ENCODE measurements around the gene GLRX2.

The GLRX2 gene

DNA sequence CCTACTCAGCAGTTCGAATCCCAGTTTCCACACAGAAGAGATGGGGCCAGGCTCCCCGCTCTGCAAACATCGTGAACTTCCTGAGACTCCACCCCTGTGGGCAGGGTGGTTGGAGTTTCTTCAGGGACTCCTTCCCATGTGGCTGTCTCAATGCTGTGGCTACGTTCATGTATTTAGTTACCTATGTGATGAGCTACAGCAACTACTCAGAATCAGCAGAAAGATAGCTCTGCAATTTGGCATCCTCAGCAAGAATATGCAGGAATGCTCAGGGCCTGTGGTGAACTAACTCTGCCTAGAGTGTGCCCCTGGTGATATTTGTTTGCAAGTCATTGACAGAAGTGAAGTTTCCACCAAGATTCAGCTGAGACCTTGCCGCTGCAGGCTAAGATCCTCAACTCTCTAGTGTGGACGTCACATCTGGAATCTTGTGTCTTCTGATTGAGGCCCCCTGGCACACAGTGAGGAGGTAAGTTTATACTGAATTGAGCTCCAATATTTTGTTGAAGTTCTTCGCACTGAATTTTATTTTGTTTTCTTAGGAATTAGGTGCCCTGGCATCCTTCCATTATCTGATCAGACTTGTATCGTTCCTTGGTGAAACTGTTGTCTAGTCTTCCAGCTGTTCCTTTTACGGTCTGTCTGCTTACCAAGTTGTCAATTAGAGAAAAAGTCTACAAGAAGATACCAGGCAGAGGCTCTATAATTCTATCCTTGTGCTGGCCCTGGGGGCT, 8.2 kb upstream of the GLRX2 start:
- DNase-seq (ENCODE audit: low read depth in 2 of 2), result no peak

DNA sequence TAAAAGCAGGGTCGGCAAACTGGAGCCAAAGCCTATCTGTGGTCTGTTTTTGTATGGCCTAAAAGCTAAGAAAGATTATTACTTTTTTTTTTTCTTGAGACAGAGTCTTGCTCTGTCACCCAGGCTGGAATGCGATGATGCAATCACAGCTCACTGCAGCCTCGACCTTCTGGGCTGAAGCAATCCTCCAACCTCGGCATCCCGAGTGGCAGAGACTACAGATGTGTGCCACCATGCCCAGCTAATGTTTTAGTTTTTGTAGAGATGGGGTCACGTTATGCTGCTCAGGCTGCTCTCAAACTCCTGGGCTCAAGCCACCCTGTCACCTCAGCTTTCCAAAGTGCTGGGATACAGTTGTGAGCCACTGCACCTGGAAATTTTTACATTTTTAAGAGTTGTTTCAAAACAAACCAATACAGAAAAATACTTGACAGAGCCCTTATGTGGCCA, 6.5 kb upstream of the GLRX2 start:
- no peak for DNase-seq (ENCODE audit: low read depth in 2 of 2)

DNA sequence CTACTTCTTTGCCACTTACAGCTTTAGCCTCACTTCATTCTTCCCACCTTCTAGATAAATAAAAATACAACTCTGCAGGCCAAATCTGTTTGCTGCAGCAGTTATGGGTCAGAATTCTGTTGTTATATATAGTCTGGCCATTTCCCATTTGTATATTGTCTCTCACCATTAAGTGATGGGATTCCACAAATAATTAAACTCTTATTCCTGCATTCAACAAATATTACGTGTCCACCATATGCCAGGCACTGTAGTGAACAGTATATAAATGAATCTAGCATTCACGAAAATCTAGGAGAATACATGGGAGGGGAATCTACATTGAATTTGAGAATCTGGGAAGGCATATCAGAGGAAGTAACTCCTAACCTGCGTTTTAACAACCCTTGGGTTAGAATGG, 5.7 kb upstream of the GLRX2 start:
- no peak for DNase-seq (ENCODE audit: low read depth in 2 of 2)

DNA sequence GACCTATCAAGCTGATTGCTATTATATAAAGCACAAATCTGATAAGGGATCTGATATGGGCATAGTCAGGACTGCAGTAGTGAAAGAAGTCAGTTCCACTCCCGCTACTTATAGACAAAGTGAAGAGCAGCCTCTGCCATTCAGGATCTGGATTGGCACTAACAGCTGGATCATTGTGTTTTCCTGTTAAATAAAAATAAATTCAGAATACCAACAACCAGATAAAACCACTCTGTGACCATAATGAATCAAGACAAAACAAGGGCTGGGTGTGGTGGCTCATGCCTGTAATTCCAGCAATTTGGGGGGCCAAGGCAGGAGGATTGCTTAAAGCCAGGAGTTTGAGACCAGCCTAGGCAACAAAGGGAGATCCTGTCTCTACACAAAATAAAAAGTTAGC, 5.0 kb upstream of the GLRX2 start:
- no peak for DNase-seq (ENCODE audit: low read depth in 2 of 2)

DNA sequence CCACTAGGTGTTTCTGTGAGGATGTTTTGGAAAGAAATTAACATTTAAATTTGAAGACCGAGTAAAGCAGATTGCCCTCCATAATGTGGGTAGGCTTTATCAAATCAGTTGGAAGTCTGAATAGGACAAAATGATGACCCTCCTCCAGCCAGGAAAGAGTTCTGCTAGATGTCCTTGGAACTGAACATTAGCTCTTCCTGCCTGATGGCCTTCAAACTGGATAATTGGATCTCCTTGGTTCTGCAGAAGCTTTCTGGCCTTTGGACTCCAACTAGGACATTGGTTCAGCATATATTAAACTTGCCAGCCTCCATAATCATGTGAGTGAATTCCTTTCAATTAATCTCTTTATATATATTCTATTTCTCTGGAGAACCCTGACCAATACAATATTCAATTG, 4.4 kb upstream of the GLRX2 start:
- no peak for DNase-seq (ENCODE audit: low read depth in 2 of 2)

DNA sequence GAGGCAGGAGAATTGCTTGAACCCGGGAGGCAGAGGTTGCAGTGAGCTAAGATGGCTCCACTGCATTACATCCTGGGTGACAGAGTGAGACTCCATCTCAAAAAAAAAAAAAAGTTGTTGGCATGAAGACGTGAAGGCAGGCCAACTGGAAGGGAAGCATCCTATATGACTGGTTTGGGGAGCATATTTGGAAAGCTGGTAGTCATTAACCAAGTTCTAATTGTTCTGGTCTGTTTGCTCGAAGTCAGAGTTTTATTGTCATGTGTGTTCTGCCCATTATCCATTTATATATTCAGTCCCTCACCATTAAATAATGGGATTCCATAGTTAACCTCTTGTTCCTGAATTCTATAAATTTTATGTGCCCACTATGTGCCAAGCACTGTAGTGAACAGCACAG, 3.3 kb upstream of the GLRX2 start:
- DNase-seq (ENCODE audit: low read depth in 2 of 2), result no peak

DNA sequence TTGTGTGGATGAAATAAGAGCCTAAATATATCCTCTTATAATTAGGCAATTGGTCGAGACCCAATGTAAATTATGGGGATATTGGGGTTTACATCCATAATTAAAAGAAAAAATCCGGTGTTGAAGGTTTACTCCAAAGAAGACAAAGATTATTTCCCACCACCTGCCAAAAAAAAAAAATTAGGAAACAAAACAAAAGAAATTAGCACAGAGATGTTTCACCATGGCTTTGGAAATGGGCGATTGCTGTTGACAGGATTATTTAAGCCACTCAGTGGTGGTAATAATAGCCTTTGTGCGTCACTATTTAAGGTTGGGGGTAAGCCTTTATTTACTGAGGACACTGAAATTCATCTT, 585 bp upstream of the GLRX2 start:
- no peak for DNase-seq (ENCODE audit: low read depth in 2 of 2)

DNA sequence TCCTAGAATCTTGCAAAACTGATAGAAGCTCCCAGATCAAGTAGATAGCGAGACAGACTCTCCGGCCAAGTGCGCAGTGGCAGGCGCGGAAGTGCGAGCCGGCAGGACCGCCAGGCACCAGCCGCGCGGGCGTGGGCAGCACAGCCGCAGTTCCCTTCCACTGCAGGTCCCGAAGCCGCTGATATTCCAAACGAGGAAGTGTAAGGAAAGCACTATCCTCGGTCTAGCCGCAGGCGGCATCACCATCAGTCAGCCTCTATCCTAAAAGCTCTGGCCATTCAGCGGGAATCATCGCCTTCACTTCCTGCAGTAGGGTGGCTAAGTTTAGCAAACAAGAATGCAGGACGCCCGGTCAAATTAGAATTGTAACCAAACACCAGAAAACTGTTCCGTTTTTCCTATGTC, 710 bp downstream of the GLRX2 start:
- DNase-seq (ENCODE audit: low read depth in 2 of 2), result no peak

DNA sequence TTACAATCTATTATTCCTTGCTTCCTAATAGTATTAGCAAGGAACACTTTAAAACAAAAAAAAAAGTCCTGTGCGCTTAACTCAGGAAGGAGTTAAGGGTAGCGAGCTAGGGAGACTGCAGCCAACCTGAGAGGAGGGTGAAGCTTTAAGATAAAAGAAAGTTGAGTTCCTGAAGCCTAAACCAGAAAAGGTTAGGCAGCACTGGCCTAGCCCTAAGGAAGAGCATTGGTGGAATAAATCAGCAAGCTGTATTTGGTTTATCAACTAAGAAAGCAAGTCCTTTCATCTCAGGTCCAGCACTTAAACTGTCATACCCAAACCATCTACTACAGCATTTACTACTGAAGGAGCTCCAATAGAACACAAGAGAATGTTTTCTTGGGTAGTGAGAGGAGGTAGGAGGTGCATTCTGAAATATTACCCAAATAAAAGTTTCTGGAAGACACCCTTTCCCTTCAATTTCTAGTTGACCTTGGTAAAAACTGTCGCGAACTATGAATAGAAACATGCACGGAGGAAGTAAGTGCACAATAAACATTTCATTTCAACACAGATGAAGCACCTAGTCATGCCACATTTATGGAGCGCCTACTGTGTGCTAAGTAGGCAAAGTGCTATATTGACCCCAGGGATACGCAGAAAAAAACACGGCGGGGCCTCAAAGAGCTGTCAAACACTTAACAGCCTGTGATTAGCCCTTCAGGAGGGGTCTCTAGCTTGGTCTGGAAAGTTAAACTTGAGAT, 1.3 kb downstream of the GLRX2 start:
- DNase-seq (ENCODE audit: low read depth in 2 of 2), result no peak

DNA sequence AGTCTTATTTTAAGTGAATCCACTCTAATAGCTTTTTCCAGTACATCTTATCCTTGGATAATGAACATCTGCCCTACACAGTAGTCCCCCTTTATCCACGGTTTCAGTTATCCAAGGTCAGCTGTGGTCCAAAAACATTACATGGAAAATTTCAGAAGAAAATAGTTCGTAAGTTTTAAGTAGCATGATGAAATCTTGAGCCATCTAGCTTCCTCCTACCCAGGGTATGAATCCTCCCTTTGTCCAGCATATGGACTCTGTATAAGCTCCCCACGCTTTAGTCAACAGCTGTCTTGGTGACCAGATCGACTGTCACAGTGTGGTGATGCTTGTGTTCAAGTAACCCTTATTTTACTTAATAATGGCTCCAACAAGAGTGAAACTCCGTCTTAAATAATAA, 2.6 kb downstream of the GLRX2 start:
- no peak for DNase-seq (ENCODE audit: low read depth in 2 of 2)

DNA sequence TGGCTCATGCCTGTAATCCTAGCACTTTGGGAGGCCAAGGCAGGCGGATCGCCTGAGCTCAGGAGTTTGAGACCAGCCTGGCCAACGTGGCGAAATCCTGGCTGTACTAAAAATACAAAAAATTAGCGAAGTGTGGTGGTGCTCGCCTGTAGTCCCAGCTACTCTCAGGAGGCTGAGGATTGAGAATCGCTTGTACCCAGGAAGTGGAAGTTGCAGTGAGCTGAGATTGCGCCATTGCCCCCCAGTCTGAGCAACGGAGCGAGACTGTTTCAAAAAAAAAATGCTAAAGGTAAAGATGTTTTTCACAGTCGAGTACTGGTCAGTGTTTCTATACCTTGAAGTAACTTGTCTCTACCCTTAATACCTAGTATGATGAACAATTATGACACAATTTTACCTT, 11.1 kb downstream of the GLRX2 start:
- no peak for DNase-seq (ENCODE audit: low read depth in 2 of 2)

DNA sequence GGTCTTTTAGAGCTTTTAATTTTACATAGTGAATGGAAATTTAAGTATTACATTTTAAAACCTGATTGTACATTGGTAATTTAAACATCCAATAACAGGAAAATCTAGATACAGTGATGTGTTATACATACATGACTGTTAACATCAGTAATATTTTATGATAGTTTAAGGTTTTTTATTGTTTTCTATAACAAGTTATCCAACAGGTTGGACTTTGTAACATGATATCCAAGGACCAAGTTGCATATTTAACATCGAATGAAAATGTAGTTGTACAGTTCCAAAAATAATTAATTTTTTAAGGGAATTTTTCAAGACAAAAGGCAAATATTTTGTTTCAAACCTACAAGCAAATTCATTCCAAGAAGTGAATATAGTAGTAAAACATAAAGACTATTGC, 14.3 kb downstream of the GLRX2 start:
- no peak for DNase-seq (ENCODE audit: low read depth in 2 of 2)

DNA sequence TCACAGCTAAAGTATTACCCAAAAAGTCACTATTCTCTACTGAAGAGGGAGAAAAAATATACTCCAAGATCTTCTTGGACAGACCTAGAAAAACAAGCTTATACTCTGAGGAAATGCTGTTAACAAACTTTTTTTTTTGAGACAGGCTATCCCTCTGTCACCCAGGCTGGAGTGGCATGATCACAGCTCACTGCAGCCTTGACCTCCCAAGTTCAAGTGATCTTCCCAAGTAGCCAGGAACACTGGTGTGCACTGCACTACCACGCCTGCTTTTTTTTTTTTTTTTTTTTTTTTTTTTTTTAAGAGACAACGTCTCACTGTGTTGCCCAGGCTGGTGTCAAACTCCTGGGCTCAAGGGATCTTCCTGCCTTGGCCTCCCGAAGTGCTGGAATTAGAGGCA, 17.3 kb downstream of the GLRX2 start:
- no peak for DNase-seq (ENCODE audit: low read depth in 2 of 2)

DNA sequence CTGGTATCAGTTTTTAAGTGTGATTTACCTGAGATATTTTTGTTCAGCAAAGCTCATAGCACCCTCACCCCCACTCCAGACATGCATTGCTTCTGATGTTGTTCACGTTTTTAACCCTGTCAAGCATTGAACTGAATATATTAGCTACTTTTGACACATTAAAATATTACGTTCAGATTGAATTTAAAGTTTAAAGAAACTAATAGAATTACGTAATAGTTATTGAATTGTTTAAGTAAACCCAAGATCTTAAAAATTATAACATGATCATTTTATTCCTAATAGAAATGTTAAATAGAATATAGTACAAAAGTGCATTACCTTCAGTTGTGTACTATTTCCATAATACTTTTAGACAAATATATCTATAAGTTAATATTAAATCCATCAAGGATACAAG, 18.9 kb downstream of the GLRX2 start:
- no peak for DNase-seq (ENCODE audit: low read depth in 2 of 2)

DNA sequence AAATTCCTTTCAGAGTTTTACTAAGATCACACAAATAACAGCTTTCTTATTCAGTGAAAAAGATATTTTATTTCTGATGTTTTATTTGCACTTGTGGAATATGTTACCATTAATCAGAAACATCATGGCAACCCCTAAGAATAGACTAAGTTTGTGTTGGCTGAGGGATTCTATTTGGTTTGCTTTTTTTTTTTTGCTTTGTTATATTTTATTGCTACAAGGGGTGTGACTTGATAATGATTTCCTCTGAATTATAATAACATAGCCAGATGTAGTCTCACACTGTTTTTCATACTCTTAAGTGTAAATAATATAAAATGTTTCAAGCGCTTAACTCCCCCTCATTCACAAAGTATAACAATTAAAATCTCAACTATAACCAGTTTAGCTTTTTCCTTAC, 20.0 kb downstream of the GLRX2 start:
- no peak for DNase-seq (ENCODE audit: low read depth in 2 of 2)

DNA sequence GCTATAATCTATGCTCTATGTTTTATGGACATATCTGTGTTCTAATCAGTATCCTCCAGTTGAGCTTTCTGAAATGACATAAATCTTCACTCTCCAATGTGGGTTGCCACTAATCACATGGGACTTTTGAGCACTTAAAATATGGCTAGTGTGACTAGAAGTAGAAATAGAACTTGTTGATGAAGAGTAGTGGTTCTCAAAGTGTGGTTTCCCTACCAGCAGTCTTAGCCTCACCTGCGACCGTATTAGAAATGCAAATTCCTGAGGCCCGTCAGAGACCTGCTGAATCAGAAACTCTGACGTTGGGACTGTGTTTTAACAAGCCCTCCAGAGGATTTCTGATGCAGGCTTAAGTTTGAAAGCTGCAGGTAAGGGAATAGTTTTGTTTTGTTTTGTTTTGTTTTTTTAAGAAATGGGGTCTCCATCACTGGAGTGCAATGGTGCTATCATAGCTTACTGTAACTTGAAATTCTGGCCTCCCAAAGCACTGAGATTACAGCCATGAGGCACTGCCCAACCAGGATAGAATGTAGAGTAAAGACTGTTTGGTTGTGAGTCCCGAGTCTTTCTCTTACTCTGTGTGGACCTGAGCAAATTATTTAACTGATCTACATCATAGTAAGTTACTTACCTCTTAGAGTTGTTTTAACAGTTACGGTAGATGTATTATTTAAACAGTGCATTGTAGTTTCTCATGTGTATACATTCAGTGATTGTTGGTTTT, 21.7 kb downstream of the GLRX2 start:
- no peak for DNase-seq (ENCODE audit: low read depth in 2 of 2)

DNA sequence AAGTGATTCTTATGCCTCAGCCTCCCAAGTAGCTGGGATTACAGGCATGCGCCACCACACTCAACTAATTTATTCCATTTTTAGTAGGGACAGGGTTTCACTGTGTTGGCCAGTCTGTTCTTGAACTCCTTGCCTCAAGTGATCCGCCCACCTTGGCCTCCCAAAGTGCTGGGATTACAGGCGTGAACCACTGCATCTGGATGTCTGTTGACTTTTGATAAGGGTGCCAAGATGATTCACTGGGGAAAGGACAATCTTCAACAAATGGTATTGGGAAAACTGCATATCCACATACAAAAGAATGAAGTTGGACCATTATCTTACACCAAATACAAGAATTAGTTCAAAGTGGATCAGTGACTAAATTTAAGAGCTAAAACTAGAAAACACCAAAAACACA, 26.0 kb downstream of the GLRX2 start:
- DNase-seq (ENCODE audit: low read depth in 2 of 2), result no peak

DNA sequence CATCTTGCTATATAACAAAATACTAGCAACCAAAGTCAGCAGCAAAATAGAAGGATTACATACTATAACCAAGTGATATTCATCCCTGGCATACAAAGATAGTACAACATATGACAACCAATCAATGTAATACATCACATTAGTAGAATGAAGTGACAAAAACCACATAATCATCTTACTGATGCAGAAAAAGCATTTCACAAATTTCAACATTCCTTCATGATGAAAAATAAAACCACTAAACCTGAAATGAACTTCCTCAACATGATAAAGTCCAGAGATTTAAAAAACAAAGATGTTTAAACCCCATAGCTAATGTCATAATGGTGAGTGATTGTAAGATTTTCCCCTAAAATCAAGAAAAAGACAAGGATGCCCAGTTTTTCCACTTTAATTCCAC, 27.2 kb downstream of the GLRX2 start:
- DNase-seq (ENCODE audit: low read depth in 2 of 2), result no peak

DNA sequence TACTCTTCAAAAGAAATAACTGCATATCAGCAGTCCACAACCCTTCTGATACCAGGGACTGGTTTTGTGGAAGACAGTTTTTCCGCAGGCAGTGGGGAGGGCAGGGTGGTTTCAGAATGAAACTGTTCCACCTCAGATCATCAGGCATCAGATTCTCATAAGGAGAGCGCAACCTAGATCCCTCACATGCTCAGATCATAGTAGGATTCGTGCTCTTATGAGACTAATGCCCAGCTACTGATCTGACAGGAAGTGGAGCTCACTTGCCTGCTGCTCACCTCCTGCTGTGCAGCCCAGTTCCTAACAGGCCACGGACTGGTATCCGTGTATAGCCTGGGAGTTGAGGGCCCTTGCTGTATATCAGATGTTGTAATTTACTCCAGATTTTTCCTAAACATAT, 34.3 kb downstream of the GLRX2 start:
- DNase-seq (ENCODE audit: low read depth in 2 of 2), result no peak

DNA sequence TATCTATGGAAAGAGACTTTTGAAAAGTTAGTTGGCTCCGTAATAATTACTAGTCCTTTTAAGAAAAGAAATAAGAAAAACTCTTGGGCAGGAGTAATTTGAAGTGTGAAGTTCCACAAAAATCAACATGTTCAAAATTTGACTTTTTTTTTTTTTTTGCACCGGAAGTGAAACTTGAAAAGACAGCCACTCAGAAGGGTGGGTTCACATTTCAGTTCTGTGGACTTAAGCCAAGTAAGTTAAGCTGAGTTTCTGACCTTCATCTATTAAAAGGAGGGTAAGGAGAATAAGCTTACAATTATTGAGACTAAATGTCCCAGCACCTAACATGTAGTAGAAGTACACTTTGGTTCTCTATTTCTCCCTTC, 34.8 kb downstream of the GLRX2 start:
- DNase-seq (ENCODE audit: low read depth in 2 of 2), result no peak

DNA sequence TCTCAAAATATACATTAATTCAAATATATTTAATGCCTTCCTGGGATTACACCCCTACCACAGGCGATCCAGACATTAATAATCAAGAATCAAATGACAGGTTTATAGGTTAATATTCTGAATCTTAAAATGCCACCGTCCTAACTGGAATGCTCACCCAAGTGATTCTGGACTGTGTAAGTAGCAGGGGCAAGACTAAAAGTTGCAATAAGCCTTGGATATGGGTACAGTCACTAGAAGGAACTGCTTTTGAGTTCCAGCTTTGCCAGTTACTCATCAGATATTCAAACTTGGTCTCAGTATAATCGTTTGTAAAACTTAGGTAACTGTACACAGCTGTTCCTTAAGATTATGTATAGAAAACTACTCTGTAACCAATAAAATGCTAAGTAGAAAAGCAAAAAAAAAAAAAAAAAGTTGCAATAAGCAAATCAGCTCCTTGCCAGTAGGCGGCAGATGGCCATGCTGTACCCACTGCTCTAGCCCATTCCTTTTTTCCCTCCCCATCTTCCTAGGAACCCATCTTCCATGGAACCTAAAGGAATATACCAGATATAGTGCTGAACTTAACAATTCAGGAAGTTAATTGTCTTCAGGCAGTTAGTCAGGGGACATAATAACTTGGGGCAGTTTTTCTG, 35.3 kb downstream of the GLRX2 start:
- DNase-seq (ENCODE audit: low read depth in 2 of 2), result no peak

DNA sequence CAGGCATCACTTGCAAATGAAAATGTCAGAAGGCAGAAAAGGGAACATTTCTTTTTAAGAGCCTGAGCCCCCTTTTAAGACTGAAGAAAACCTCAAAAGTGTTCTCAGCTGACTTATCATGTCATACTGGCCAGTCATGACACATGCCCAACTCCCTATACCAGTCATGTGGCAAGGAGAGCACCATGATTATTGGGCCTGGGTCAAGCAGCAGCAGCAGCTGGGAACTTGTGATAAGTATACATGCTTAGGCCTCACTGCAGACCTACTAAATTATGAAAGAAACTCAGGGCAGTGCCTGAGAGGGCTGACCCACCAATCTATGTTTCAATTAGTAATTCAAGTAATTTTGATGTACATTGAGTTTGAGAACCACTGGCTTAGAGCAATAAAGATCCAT, 37.2 kb downstream of the GLRX2 start:
- DNase-seq (ENCODE audit: low read depth in 2 of 2), result no peak

DNA sequence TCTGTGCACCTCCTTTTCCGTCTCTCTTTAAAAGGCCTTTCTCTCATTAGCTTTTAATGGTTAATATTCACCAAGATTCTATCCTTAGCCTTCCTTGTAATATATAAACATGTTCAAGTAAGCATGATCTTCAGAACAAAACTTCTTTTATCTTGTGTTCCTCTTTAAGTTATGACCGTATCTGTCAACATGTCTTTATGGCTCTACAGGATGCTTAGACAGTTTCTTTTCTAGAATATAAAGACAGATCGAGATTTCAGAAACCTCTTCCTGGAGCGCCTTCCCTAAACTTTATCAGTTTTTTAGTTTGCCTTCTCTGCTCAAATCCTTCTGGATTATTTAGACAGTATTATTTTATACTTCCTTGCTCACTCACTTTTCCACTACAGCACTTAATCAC, 38.6 kb downstream of the GLRX2 start:
- DNase-seq (ENCODE audit: low read depth in 2 of 2), result no peak

Data from stimulated activated CD8-positive, alpha-beta memory T cell treated with anti-CD3 and anti-CD28 coated beads, Interleukin-15, amount 100 ng/mL, for 4 hours (primary cell).